AG09309 (cell line): ENCODE measurements around the gene TMTC1.

ENCODE experiments used
- DNase-seq: peaks from one replicate; pipeline ENCODE4 v3.0.0-alpha.2; 2010; ENCODE audit warnings: low read depth
- H3K4me3 ChIP-seq: 2 replicates; pipeline ENCODE4 v1.5.1; 2011; ENCODE audit warnings: mild to moderate bottlenecking, low read depth, low read length, moderate library complexity; ENCODE audit not compliant: control insufficient read depth
- TF ChIP-seq, protein P1 (sequence below): IDR thresholded peaks from 2 replicates; pipeline ENCODE4 v1.5.1; 2011; ENCODE audit warnings: mild to moderate bottlenecking, low read depth, low read length, inconsistent platforms; ENCODE audit not compliant: insufficient read depth, control insufficient read depth; ENCODE audit errors: missing control alignments

Gene TMTC1

DNA sequence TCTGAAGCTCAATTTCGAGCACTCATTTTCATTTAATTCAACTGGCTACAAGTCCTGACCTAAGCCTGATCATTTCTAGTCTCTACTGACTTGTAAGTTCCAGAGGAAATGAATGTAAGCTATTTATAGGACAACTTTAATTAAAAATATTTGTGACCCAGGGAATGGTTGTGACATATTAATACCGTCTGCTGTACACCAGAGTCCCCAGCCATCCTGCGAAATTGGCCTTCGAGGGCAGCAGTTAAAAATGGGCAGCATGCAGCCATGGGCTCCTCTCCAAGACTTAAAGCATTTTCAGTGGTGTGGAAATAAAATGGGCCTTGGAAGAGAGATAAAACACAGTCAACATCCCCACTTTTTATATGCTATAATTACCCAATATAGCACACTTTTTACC, 255.6 kb downstream of the TMTC1 start:
- TF ChIP-seq, protein P1, sequence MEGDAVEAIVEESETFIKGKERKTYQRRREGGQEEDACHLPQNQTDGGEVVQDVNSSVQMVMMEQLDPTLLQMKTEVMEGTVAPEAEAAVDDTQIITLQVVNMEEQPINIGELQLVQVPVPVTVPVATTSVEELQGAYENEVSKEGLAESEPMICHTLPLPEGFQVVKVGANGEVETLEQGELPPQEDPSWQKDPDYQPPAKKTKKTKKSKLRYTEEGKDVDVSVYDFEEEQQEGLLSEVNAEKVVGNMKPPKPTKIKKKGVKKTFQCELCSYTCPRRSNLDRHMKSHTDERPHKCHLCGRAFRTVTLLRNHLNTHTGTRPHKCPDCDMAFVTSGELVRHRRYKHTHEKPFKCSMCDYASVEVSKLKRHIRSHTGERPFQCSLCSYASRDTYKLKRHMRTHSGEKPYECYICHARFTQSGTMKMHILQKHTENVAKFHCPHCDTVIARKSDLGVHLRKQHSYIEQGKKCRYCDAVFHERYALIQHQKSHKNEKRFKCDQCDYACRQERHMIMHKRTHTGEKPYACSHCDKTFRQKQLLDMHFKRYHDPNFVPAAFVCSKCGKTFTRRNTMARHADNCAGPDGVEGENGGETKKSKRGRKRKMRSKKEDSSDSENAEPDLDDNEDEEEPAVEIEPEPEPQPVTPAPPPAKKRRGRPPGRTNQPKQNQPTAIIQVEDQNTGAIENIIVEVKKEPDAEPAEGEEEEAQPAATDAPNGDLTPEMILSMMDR = no peak
- DNase-seq = no peak
- no peak overlapping the region for H3K4me3 ChIP-seq

DNA sequence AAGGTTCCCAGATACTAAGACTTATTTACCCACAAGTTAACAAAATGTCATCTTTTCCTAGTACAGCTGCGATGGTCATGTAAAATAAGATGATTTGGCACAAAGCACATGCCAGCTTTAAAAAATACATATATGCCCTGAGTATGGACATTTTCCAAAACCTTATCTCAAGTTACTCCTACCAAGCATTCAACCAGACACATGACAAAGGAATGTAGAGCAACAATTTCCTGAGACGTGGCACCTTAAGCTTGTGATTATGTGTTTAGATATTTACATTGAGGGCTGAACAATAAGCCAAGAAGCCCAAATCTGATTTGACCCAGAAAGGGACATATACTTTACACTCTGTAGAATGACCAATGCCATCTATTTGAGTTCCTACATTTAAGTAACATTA, 261.8 kb downstream of the TMTC1 start:
- TF ChIP-seq, protein P1 = no peak
- no peak overlapping the region for H3K4me3 ChIP-seq
- no peak for DNase-seq

DNA sequence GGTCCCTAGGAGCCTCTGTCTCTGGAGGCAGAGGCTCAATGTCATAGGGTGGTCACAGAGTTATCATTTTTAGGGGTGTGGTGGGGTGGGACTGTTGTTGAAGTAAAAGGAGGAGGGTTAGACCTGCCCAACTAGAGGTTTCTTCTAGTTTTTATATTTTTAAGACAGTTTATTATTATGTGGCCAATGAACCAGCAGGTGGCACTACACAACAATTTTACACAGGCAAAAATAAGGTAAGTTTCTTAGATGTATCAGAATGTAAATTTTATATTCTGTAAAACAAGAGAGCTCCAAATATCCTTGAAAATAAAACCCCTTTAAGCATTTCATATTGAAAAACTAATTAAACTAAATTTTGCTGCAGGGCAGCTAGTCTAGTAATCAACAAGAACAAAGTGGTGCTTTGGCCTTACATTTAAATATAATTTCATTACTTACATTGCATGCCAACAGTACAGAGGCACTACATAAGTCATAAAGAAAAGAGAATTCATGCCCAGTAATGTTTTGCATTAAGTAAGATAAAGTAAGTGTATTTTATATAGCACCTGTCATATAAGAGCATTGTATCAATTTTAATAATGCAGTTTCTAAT, 264.1 kb downstream of the TMTC1 start:
- no peak overlapping the region for H3K4me3 ChIP-seq
- DNase-seq = peak; percentile 24
- TF ChIP-seq, protein P1 = peak; percentile 48

DNA sequence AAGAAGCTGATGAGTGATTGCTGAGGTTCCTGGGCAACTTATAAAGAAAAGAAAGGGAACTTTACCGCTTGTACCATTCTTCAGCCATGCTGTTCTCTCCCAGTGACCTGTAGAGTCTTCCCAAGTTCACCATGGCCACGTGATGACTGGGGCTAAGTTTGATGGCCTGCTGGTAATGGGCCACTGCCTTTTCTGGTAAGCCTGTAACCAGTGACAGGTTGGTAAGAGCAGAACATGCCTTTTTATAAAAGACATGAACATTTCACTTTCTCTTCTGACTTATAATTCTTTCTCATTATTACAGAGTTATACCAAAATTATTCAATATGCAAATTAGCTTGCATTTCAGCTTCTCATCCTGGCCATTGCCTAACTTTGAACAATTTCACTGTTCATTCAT, 265.3 kb downstream of the TMTC1 start:
- TF ChIP-seq, protein P1 = no peak
- no peak for DNase-seq
- no peak overlapping the region for H3K4me3 ChIP-seq

DNA sequence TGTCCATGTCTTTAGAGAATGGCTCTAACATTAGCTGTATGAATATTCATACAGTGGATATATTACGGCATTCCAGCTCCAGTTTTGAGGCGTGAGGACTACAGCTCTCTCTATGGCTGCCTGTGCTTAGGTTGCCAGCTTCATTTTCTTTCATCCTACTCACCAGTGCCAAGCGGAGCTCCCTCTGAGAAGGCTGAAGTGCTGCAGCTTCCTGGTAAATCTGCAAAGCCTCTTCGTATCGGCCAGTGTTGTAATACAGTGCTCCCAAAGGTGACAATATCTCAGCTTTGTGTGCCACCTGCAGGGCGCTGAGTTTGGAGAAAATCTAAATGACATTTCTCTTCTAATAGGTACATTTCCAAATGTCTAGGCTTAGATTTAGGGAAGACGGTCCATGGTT, 266.5 kb downstream of the TMTC1 start:
- no peak overlapping the region for H3K4me3 ChIP-seq
- TF ChIP-seq, protein P1 = no peak
- DNase-seq = no peak

DNA sequence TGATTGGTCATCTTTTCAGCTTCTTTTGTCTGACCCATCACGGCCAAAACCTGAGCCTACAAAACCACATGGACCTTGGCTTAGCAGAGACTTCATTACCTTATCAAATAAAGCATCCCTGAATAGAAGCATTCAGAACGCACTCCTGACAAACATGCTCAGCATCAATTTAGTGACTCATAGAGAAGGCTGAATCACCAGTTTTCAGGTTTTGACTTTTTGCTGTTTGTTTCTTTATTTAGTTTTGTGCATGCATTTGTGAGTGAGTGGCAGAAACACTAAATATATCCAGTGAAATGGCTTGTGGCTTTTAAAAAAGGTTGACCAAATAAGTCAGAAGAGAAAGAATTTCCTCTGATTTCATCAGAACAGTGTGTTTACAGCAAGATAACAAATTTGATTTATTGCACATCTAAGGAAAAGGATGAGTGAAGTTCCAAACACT, 267.3 kb downstream of the TMTC1 start:
- H3K4me3 ChIP-seq = no peak overlapping the region
- DNase-seq = peak; percentile 67
- TF ChIP-seq, protein P1 = no peak

DNA sequence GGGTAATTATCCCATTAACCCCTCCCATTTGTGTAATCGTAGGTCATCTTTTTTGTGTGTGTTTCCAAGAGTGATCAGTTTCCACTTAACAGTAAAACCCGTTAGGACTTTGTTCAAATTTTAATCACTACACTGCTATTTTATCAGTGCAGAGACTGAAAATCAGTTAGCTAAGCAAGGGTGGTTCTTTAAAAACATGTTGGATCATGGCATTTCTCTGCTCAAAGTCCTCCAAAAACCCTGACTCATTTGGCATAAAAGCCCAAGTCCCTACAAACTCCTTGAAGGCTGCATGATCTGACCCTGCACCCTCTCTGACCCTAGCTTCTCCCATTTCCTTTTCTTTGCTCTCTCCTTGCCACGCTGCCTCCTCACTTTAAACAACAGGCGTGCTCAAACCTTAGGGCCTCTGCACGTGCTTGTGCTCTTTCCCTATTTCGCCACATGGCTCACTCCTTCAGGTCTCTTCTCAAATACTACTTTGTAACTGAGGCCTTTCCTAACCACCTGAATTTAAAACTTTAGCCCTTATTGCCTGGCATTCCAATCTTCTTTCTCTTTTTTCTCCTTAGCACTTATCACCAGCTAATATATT, 273.1 kb downstream of the TMTC1 start:
- no peak overlapping the region for H3K4me3 ChIP-seq
- TF ChIP-seq, protein P1 = no peak
- no peak for DNase-seq
